ENCODE measurements around the gene STUM. TPM values are rescaled to one million over a fixed set of nuclear protein-coding genes. Genes with fewer than 3 reads are reported as not detected.

The STUM gene
- total and polyA plus RNA-seq, 2 donors (not counting 1 experiment from before 2014, with no cell fraction given): 0.01 TPM; not detected in 1

DNA sequence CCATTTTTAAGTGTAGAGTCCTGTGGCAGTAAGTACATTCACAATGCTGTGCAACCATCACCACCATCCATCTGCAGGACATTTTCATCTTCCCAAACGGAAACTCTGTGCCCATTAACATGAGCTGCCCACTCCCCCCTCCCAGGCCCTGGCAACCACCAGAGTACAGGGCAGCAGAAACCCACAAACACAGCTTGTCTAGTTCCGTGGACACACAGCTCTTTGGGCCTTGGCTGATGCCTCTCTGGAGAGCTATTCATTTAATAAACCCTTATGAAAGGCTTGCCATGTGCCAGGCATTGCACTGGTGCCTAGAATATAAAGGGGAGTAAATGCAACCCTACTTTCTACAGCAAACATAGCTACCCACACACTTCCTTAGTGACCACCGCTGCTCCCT is 28.0 kb downstream of the STUM start:
- Histone ChIP-seq H4K20me1 (ENCODE audit: control insufficient read depth, extremely low read depth, insufficient read depth, low read length) (no peaks in the 10 kb centered on the region), H2AFZ (ENCODE audit: low read length) (no peak overlapping the region), H3K4me3 (replicated peaks in 1 of 4; ENCODE audit: control extremely low read depth in 1 of 4, insufficient read depth in 1 of 4, low read depth in 3 of 4, low read length in 4 of 4) (no peak overlapping the region), H3K36me3 (ENCODE audit: control insufficient read depth, insufficient read depth, low read length) (no peaks in the 10 kb centered on the region), H3K79me2 (ENCODE audit: control insufficient read depth, insufficient read depth, low read length) (no peaks in the 10 kb centered on the region), H3K4me2 (ENCODE audit: extremely low read depth, insufficient read depth, low read length) (no peak overlapping the region), H3K27ac (ENCODE audit: insufficient read depth, low read length) (no peak overlapping the region), H3K9me3 (ENCODE audit: control insufficient read depth, insufficient read depth, low read depth, low read length) (no peaks in the 10 kb centered on the region), H3K9ac (ENCODE audit: insufficient read depth, low read length) (no peak overlapping the region), H3K4me1 (ENCODE audit: control insufficient read depth, extremely low read depth, insufficient read depth, low read length) (no peaks in the 10 kb centered on the region), H3K27me3 (ENCODE audit: control insufficient read depth, insufficient read depth, low read length) (peaks cover 3% of the 10 kb centered on the region)
- no peak for DNase-seq (ENCODE audit: low read depth in 2 of 2)
- TF ChIP-seq EZH2 (IDR thresholded peaks at IDR 0.05; ENCODE audit: low read length, missing control alignments): no peak
- TF ChIP-seq, protein P1, sequence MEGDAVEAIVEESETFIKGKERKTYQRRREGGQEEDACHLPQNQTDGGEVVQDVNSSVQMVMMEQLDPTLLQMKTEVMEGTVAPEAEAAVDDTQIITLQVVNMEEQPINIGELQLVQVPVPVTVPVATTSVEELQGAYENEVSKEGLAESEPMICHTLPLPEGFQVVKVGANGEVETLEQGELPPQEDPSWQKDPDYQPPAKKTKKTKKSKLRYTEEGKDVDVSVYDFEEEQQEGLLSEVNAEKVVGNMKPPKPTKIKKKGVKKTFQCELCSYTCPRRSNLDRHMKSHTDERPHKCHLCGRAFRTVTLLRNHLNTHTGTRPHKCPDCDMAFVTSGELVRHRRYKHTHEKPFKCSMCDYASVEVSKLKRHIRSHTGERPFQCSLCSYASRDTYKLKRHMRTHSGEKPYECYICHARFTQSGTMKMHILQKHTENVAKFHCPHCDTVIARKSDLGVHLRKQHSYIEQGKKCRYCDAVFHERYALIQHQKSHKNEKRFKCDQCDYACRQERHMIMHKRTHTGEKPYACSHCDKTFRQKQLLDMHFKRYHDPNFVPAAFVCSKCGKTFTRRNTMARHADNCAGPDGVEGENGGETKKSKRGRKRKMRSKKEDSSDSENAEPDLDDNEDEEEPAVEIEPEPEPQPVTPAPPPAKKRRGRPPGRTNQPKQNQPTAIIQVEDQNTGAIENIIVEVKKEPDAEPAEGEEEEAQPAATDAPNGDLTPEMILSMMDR (conservative IDR thresholded peaks at IDR 0.05 in 1 of 2, IDR thresholded peaks at IDR 0.05 in 1 of 2; ENCODE audit: low read depth in 1 of 2, low read length in 2 of 2): no peak

DNA sequence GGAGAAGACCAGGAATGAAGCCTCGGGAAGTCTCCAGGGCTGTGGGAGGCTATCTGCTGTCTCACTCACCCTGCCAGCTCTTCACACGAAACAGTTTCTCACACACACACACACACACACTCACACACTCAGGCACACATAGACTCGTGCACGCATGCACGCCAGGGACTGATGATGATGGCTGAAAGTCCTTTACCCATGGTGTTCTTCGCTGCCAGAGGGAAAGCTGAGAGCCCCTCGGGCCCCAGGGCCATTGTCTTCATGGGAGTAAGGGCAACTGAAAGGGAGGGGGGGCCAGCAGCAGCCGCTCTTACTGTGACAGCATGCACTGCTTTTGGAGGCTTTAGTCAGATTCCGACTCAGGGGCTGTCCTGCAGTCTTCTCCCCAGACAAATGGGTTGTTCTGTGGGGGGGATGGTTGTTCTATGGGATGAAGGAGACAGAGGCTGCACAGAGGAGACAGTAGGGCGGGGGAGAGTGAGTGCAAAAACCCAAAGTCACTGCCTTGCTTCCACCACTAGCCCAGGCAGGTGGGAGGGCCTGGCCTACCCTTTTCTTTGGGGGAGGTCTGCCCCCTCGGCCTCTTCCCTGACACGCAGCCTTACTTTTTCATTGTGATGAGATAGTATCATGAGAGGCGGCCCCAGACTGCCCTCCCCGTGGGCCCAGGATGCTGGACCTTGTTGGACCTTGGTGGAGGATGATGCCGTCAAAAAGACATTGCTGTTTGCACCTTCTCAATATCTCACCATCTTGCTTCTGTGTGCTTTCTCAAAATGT is 29.0 kb downstream of the STUM start:
- TF ChIP-seq, protein P1 (conservative IDR thresholded peaks at IDR 0.05 in 1 of 2, IDR thresholded peaks at IDR 0.05 in 1 of 2; ENCODE audit: low read depth in 1 of 2, low read length in 2 of 2): no peak
- no peak for TF ChIP-seq EZH2 (IDR thresholded peaks at IDR 0.05; ENCODE audit: low read length, missing control alignments)
- no peak overlapping the region for H3K4me2 ChIP-seq (ENCODE audit: extremely low read depth, insufficient read depth, low read length)
- no peak overlapping the region for H3K27ac ChIP-seq (ENCODE audit: insufficient read depth, low read length)
- H3K9me3 ChIP-seq (ENCODE audit: control insufficient read depth, insufficient read depth, low read depth, low read length): no peaks in the 10 kb centered on the region
- H3K27me3 ChIP-seq (ENCODE audit: control insufficient read depth, insufficient read depth, low read length): peaks cover 3% of the 10 kb centered on the region
- H3K36me3 ChIP-seq (ENCODE audit: control insufficient read depth, insufficient read depth, low read length): no peaks in the 10 kb centered on the region
- no peak overlapping the region for H3K9ac ChIP-seq (ENCODE audit: insufficient read depth, low read length)
- no peak overlapping the region for H2AFZ ChIP-seq (ENCODE audit: low read length)
- no peaks in the 10 kb centered on the region for H4K20me1 ChIP-seq (ENCODE audit: control insufficient read depth, extremely low read depth, insufficient read depth, low read length)
- no peak for DNase-seq (ENCODE audit: low read depth in 2 of 2)
- H3K4me3 ChIP-seq (replicated peaks in 1 of 4; ENCODE audit: control extremely low read depth in 1 of 4, insufficient read depth in 1 of 4, low read depth in 3 of 4, low read length in 4 of 4): no peak overlapping the region
- H3K4me1 ChIP-seq (ENCODE audit: control insufficient read depth, extremely low read depth, insufficient read depth, low read length): no peaks in the 10 kb centered on the region
- H3K79me2 ChIP-seq (ENCODE audit: control insufficient read depth, insufficient read depth, low read length): no peaks in the 10 kb centered on the region

DNA sequence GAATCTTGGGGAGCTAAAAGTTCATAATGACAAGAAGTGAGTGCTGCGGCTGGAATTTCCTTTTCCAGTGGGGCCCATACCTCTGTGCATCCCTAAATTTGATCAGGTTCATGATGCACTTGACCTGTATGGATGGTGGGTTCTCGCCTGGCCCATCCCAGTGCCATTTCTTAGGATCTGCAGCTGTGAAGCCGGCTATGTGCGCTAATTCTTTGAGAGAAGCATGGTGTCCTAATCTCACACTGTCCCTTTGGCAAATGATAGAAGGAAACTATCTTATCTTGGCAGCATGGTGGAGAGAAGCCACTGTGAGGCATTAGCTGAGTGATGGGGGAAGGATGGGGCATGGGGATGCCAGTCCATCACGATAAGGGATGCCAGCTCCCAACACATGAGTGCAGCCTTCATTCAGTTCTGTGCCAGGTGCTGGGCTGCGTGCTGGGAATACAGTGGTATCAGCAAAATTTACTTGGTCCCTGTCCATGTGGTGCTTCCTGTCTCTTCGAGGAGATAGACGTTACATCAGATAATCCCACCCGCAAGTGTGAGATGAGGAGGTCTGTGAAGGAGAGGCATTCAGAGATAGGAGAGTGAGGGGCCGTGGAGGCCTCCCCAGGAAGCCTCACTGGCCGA is 30.5 kb downstream of the STUM start:
- H3K4me1 ChIP-seq (ENCODE audit: control insufficient read depth, extremely low read depth, insufficient read depth, low read length): no peaks in the 10 kb centered on the region
- H2AFZ ChIP-seq (ENCODE audit: low read length): no peak overlapping the region
- no peak overlapping the region for H3K4me3 ChIP-seq (replicated peaks in 1 of 4; ENCODE audit: control extremely low read depth in 1 of 4, insufficient read depth in 1 of 4, low read depth in 3 of 4, low read length in 4 of 4)
- no peaks in the 10 kb centered on the region for H4K20me1 ChIP-seq (ENCODE audit: control insufficient read depth, extremely low read depth, insufficient read depth, low read length)
- H3K36me3 ChIP-seq (ENCODE audit: control insufficient read depth, insufficient read depth, low read length): no peaks in the 10 kb centered on the region
- no peaks in the 10 kb centered on the region for H3K79me2 ChIP-seq (ENCODE audit: control insufficient read depth, insufficient read depth, low read length)
- peaks cover 3% of the 10 kb centered on the region for H3K27me3 ChIP-seq (ENCODE audit: control insufficient read depth, insufficient read depth, low read length)
- no peak for TF ChIP-seq EZH2 (IDR thresholded peaks at IDR 0.05; ENCODE audit: low read length, missing control alignments)
- TF ChIP-seq, protein P1 (conservative IDR thresholded peaks at IDR 0.05 in 1 of 2, IDR thresholded peaks at IDR 0.05 in 1 of 2; ENCODE audit: low read depth in 1 of 2, low read length in 2 of 2): no peak
- no peak for DNase-seq (ENCODE audit: low read depth in 2 of 2)
- no peak overlapping the region for H3K4me2 ChIP-seq (ENCODE audit: extremely low read depth, insufficient read depth, low read length)
- no peak overlapping the region for H3K27ac ChIP-seq (ENCODE audit: insufficient read depth, low read length)
- no peaks in the 10 kb centered on the region for H3K9me3 ChIP-seq (ENCODE audit: control insufficient read depth, insufficient read depth, low read depth, low read length)
- H3K9ac ChIP-seq (ENCODE audit: insufficient read depth, low read length): no peak overlapping the region

All from fibroblast of lung (primary cell).